ENCODE data around the gene PRAC2.

DNA sequence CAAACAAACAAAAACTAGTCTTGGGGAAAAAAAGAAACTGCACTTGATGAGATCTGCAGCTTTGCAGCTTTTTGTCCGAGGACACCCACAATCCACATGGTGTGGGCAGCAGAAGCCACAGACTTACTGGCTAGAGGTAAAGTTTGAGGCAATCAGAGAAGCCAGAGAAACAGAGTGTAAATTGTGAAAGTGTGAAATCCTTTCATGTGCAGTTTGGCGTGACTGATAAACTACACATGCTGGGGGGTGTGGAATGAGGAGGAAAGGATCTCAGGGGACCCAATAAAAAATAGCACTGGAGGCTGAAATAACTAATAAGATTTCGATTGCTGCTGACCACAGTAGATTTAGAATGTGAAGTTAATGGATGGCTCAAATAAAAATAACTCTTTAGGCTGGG lies 48.0 kb downstream of the PRAC2 start:
- TF ChIP-seq, protein P1, sequence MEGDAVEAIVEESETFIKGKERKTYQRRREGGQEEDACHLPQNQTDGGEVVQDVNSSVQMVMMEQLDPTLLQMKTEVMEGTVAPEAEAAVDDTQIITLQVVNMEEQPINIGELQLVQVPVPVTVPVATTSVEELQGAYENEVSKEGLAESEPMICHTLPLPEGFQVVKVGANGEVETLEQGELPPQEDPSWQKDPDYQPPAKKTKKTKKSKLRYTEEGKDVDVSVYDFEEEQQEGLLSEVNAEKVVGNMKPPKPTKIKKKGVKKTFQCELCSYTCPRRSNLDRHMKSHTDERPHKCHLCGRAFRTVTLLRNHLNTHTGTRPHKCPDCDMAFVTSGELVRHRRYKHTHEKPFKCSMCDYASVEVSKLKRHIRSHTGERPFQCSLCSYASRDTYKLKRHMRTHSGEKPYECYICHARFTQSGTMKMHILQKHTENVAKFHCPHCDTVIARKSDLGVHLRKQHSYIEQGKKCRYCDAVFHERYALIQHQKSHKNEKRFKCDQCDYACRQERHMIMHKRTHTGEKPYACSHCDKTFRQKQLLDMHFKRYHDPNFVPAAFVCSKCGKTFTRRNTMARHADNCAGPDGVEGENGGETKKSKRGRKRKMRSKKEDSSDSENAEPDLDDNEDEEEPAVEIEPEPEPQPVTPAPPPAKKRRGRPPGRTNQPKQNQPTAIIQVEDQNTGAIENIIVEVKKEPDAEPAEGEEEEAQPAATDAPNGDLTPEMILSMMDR (IDR thresholded peaks at IDR 0.05; ENCODE audit: low read depth, low read length): no peak
- TF ChIP-seq POLR2A (IDR thresholded peaks at IDR 0.05; ENCODE audit: extremely low read depth, insufficient read length): no peak
